ENCODE measurements around the gene MRPS30.
"Not testable (repeated sequence)": the region's sequence is repeated elsewhere in the genome, so short reads cannot be mapped to it uniquely, and the experiment has no call there.

The MRPS30 gene

DNA sequence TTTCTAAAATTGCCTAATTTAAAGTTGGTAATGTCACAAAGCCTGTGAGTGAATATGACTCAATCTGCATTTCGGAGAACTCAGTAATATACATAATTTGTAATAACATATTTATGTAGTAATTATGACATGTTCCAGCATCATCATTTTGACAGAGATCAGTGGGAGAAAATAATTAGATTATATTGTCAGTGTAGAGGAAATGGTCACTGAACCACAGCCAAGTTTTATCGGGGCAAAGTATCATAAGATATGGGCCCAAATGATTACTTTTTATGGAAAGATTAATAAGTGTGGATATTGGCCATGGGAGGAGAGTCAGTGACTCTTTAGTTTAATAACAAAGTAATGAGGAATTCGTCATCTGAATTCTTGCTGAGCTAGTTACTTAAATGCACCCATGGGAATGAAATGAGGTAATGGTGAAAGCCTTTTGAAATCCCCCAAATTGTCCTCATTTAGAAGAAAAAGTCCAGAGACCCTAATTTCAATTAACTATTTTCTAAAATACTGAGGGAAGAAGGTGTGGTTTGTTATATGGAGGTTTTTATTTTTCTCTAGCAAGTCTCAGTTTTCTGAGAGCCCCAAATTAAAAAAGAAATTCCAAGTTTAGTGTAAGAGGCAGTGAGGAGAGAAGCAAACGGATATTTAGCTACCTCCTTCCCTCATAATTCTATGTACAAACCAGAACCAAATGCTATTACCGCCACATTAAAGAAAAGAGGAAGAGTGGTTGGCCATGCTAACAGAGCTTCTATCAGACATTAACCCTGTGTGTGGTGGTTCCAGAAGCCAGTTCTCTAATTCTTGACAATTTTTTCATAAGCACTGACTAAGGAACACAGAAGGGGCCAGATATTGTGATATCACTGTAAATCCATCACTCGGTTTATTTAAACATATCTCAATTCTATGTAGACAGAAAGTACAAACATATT lies 37.7 kb upstream of the MRPS30 start:
- Histone ChIP-seq H3K4ac (ENCODE audit: low read length) (no peak overlapping the region), H3K79me1 (ENCODE audit: low read depth, low read length) (no peaks in the 10 kb centered on the region), H3K27me3 (ENCODE audit: control insufficient read depth in 3 of 3, insufficient read depth in 3 of 3, low read depth in 1 of 3, low read length in 3 of 3) (no peaks in the 10 kb centered on the region), H2BK5ac (ENCODE audit: low read length) (no peak overlapping the region), H3K4me3 (ENCODE audit: low read length in 2 of 2) (no peak overlapping the region), H3K36me3 (replicated peaks in 1 of 2; ENCODE audit: control insufficient read depth in 2 of 2, insufficient read depth in 2 of 2, low read length in 2 of 2) (no peaks in the 10 kb centered on the region), H3K27ac (replicated peaks; ENCODE audit: low read length) (no peak overlapping the region), H2AK5ac (ENCODE audit: low read depth, low read length) (no peak overlapping the region), H3K4me1 (ENCODE audit: control insufficient read depth in 2 of 2, insufficient read depth in 1 of 2, low read depth in 1 of 2, low read length in 2 of 2) (peaks cover 0 to 3% of the 10 kb centered on the region in 2 donors), H4K91ac (ENCODE audit: low read depth, low read length, poor library complexity) (no peak overlapping the region), H2BK12ac (ENCODE audit: low read length) (no peak overlapping the region), H2BK15ac (ENCODE audit: low read length) (no peak overlapping the region), H2BK120ac (ENCODE audit: low read depth, low read length) (no peak overlapping the region), H4K8ac (ENCODE audit: low read depth, low read length) (no peak overlapping the region), H3K4me2 (ENCODE audit: insufficient read depth, low read length, poor library complexity, severe bottlenecking) (no peak overlapping the region), H3K14ac (ENCODE audit: low read length) (no peak overlapping the region), H3K18ac (ENCODE audit: low read length) (no peak overlapping the region), H3K9me3 (replicated peaks in 1 of 2; ENCODE audit: control insufficient read depth in 2 of 2, insufficient read depth in 1 of 2, low read depth in 1 of 2, low read length in 2 of 2) (no peaks in the 10 kb centered on the region), H3K23ac (ENCODE audit: low read depth, low read length, poor library complexity) (no peak overlapping the region), H3K9ac (ENCODE audit: low read depth, low read length, poor library complexity) (no peak overlapping the region), H2AFZ (ENCODE audit: low read length) (no peak overlapping the region)
- WGBS, 2 donors (ENCODE audit: extremely low coverage in 2 of 2, insufficient read length in 2 of 2, insufficient replicate concordance in 1 of 2): no CpG with 5 or more reads among the region's 6 CpGs
- DNase-seq (ENCODE audit: low spot score): no peak

DNA sequence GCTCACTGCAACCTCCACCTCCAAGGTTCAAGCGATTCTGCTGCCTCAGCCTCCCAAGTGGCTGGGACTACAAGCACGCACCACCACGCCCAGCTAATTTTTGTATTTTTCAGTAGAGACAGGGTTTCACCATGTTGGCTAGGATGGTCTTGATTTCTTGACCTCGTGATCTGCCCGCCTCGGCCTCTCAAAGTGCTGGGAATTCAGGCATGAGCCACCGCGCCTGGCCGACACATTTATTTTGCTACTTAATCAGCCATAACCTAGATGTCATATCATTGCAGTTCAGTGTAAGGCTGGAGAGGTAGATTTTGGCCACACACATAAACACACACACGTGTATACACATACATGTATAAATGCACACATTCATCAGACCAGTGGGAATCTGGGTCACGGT lies 36.4 kb upstream of the MRPS30 start:
- not testable (repeated sequence) for H2BK120ac ChIP-seq (ENCODE audit: low read depth, low read length); H4K91ac ChIP-seq (ENCODE audit: low read depth, low read length, poor library complexity); H2BK5ac ChIP-seq (ENCODE audit: low read length); H3K4me1 ChIP-seq (ENCODE audit: control insufficient read depth in 2 of 2, insufficient read depth in 1 of 2, low read depth in 1 of 2, low read length in 2 of 2); H3K14ac ChIP-seq (ENCODE audit: low read length); DNase-seq (ENCODE audit: low spot score); H3K4me2 ChIP-seq (ENCODE audit: insufficient read depth, low read length, poor library complexity, severe bottlenecking); H3K27ac ChIP-seq (replicated peaks; ENCODE audit: low read length); H3K9me3 ChIP-seq (replicated peaks in 1 of 2; ENCODE audit: control insufficient read depth in 2 of 2, insufficient read depth in 1 of 2, low read depth in 1 of 2, low read length in 2 of 2); H3K27me3 ChIP-seq (ENCODE audit: control insufficient read depth in 3 of 3, insufficient read depth in 3 of 3, low read depth in 1 of 3, low read length in 3 of 3); H3K36me3 ChIP-seq (replicated peaks in 1 of 2; ENCODE audit: control insufficient read depth in 2 of 2, insufficient read depth in 2 of 2, low read length in 2 of 2); H3K4me3 ChIP-seq (ENCODE audit: low read length in 2 of 2); H3K79me1 ChIP-seq (ENCODE audit: low read depth, low read length); H3K4ac ChIP-seq (ENCODE audit: low read length); H4K8ac ChIP-seq (ENCODE audit: low read depth, low read length); H2BK12ac ChIP-seq (ENCODE audit: low read length); H2AK5ac ChIP-seq (ENCODE audit: low read depth, low read length); H3K9ac ChIP-seq (ENCODE audit: low read depth, low read length, poor library complexity); H3K23ac ChIP-seq (ENCODE audit: low read depth, low read length, poor library complexity); H3K18ac ChIP-seq (ENCODE audit: low read length); H2BK15ac ChIP-seq (ENCODE audit: low read length); H2AFZ ChIP-seq (ENCODE audit: low read length)
- WGBS, 2 donors (ENCODE audit: extremely low coverage in 2 of 2, insufficient read length in 2 of 2, insufficient replicate concordance in 1 of 2): no CpG with 5 or more reads among the region's 11 CpGs

DNA sequence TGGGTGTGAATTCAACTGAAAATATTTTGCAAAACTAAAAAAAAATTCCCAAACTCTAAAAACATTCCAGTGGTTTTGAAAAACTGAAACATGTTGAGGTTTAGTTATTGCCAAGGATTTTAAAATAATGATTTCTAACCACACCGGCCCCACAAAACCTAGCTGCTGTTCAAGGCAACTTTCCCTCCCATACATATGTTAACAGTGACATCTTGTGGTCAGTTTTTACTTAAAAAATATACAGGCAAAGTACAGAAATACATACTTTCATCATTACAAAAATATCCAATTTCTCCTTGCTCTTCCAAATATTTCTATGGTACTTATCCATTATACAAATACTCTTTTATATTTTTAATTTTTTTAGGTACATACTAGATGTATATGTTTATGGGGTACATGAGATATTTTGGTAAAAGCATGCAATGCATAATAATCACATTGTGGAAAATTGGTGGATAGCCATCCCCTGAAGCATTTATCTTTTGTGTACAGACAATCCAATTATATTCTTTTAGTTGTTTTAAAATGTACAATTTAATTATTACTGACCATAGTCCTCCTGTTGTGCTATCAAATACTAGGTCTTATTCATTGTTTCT lies 34.4 kb upstream of the MRPS30 start:
- no peak overlapping the region for H2BK5ac ChIP-seq (ENCODE audit: low read length)
- DNase-seq (ENCODE audit: low spot score): peak; percentile 33
- H3K18ac ChIP-seq (ENCODE audit: low read length): no peak overlapping the region
- H3K4me3 ChIP-seq (ENCODE audit: low read length in 2 of 2): no peak overlapping the region
- H3K79me1 ChIP-seq (ENCODE audit: low read depth, low read length): no peaks in the 10 kb centered on the region
- H2BK15ac ChIP-seq (ENCODE audit: low read length): no peak overlapping the region
- H4K91ac ChIP-seq (ENCODE audit: low read depth, low read length, poor library complexity): no peak overlapping the region
- no peak overlapping the region for H2BK12ac ChIP-seq (ENCODE audit: low read length)
- no peak overlapping the region for H2AK5ac ChIP-seq (ENCODE audit: low read depth, low read length)
- H3K4ac ChIP-seq (ENCODE audit: low read length): no peak overlapping the region
- peaks cover 0 to 3% of the 10 kb centered on the region in 2 donors for H3K4me1 ChIP-seq (ENCODE audit: control insufficient read depth in 2 of 2, insufficient read depth in 1 of 2, low read depth in 1 of 2, low read length in 2 of 2)
- no peak overlapping the region for H2AFZ ChIP-seq (ENCODE audit: low read length)
- no peak overlapping the region for H3K27ac ChIP-seq (replicated peaks; ENCODE audit: low read length)
- WGBS, 2 donors (ENCODE audit: extremely low coverage in 2 of 2, insufficient read length in 2 of 2, insufficient replicate concordance in 1 of 2): no CpG with 5 or more reads among the region's 1 CpG
- no peak overlapping the region for H3K4me2 ChIP-seq (ENCODE audit: insufficient read depth, low read length, poor library complexity, severe bottlenecking)
- no peaks in the 10 kb centered on the region for H3K9me3 ChIP-seq (replicated peaks in 1 of 2; ENCODE audit: control insufficient read depth in 2 of 2, insufficient read depth in 1 of 2, low read depth in 1 of 2, low read length in 2 of 2)
- no peak overlapping the region for H4K8ac ChIP-seq (ENCODE audit: low read depth, low read length)
- H2BK120ac ChIP-seq (ENCODE audit: low read depth, low read length): no peak overlapping the region
- H3K14ac ChIP-seq (ENCODE audit: low read length): no peak overlapping the region
- H3K36me3 ChIP-seq (replicated peaks in 1 of 2; ENCODE audit: control insufficient read depth in 2 of 2, insufficient read depth in 2 of 2, low read length in 2 of 2): no peaks in the 10 kb centered on the region
- H3K27me3 ChIP-seq (ENCODE audit: control insufficient read depth in 3 of 3, insufficient read depth in 3 of 3, low read depth in 1 of 3, low read length in 3 of 3): no peaks in the 10 kb centered on the region
- no peak overlapping the region for H3K23ac ChIP-seq (ENCODE audit: low read depth, low read length, poor library complexity)
- H3K9ac ChIP-seq (ENCODE audit: low read depth, low read length, poor library complexity): no peak overlapping the region

DNA sequence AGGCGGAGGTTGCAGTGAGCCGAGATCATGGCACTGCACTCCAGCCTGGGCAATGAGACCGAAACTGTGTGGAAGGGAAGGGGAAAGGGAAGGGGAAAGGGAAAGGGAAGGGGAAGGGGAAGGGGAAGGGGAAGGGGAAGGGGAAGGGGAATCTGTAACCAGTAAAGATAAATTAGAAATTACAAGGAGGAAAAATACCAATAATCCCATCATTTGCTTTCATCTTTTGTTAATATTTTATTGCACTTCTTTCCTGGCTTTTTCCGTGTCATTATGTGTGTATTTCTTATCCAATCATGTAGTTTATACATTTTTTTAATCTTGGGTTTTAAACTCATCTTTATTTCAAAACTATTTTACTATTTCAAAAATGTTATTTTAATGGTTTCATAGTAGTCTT lies 29.6 kb upstream of the MRPS30 start:
- H3K18ac ChIP-seq (ENCODE audit: low read length): no peak overlapping the region
- H3K4me1 ChIP-seq (ENCODE audit: control insufficient read depth in 2 of 2, insufficient read depth in 1 of 2, low read depth in 1 of 2, low read length in 2 of 2): peaks cover 0 to under 1% of the 10 kb centered on the region in 2 donors
- H3K14ac ChIP-seq (ENCODE audit: low read length): no peak overlapping the region
- no peaks in the 10 kb centered on the region for H3K27me3 ChIP-seq (ENCODE audit: control insufficient read depth in 3 of 3, insufficient read depth in 3 of 3, low read depth in 1 of 3, low read length in 3 of 3)
- no peak overlapping the region for H2AFZ ChIP-seq (ENCODE audit: low read length)
- no peak overlapping the region for H2BK12ac ChIP-seq (ENCODE audit: low read length)
- no peak overlapping the region for H4K91ac ChIP-seq (ENCODE audit: low read depth, low read length, poor library complexity)
- H3K4me2 ChIP-seq (ENCODE audit: insufficient read depth, low read length, poor library complexity, severe bottlenecking): no peak overlapping the region
- no peaks in the 10 kb centered on the region for H3K79me1 ChIP-seq (ENCODE audit: low read depth, low read length)
- H3K4me3 ChIP-seq (ENCODE audit: low read length in 2 of 2): no peak overlapping the region
- WGBS, 2 donors (ENCODE audit: extremely low coverage in 2 of 2, insufficient read length in 2 of 2, insufficient replicate concordance in 1 of 2): no CpG with 5 or more reads among the region's 4 CpGs
- H2BK15ac ChIP-seq (ENCODE audit: low read length): no peak overlapping the region
- H2AK5ac ChIP-seq (ENCODE audit: low read depth, low read length): no peak overlapping the region
- H4K8ac ChIP-seq (ENCODE audit: low read depth, low read length): no peak overlapping the region
- H3K23ac ChIP-seq (ENCODE audit: low read depth, low read length, poor library complexity): no peak overlapping the region
- H3K9me3 ChIP-seq (replicated peaks in 1 of 2; ENCODE audit: control insufficient read depth in 2 of 2, insufficient read depth in 1 of 2, low read depth in 1 of 2, low read length in 2 of 2): peaks cover 0 to 4% of the 10 kb centered on the region in 2 donors
- no peak for DNase-seq (ENCODE audit: low spot score)
- no peak overlapping the region for H2BK5ac ChIP-seq (ENCODE audit: low read length)
- no peak overlapping the region for H3K9ac ChIP-seq (ENCODE audit: low read depth, low read length, poor library complexity)
- H3K36me3 ChIP-seq (replicated peaks in 1 of 2; ENCODE audit: control insufficient read depth in 2 of 2, insufficient read depth in 2 of 2, low read length in 2 of 2): no peaks in the 10 kb centered on the region
- no peak overlapping the region for H3K4ac ChIP-seq (ENCODE audit: low read length)
- no peak overlapping the region for H2BK120ac ChIP-seq (ENCODE audit: low read depth, low read length)
- H3K27ac ChIP-seq (replicated peaks; ENCODE audit: low read length): no peak overlapping the region

Measured in neuronal stem cell (in vitro differentiated cells).